DMS 273 (cell line): Measurements from ENCODE around the gene BLOC1S4.
"Not testable (repeated sequence)": the region's sequence is repeated elsewhere in the genome, so short reads cannot be mapped to it uniquely, and the experiment has no call there.

Source experiments
- DNase-seq: peaks from one replicate; lab custom pipeline; 2025; ENCODE audit not compliant: unreplicated experiment; lab: John Stamatoyannopoulos, UW

Gene BLOC1S4

GRCh38 chr4:6716958-6717655, 1.1 kb downstream of the BLOC1S4 start:
- DNase-seq, result peak; percentile 34

DNA sequence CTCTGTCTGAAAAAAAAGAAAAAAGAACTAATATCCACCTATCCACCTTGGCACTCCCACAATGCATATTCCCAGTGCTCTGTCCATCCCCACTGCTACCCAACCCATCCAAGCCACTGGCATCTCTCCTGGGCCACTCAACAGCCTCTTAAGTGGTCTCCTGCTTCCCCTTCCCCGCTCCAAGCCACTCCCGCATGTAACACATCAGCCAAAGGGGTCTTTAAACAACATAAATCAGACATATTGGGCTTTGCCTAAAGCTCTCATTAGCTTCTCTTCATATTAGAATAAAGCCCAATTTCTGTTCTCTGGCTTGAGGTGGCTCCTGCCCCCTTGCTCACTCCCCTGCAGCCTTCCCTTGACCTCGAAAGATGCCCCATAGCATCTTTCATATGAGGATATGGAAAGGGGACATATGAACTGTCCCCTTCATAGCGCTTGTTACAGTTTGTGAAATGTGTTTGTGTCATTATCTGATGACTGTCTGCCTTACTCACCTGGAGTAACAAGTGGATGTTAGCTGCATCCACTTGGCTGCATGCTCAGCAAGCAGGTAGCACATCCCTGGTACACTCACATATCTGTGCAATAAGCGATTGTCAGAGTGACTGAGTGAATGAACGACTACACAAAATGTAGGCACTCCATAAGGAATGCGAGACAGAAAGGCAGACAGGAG, 3.1 kb downstream of the BLOC1S4 start:
- no peak for DNase-seq

DNA sequence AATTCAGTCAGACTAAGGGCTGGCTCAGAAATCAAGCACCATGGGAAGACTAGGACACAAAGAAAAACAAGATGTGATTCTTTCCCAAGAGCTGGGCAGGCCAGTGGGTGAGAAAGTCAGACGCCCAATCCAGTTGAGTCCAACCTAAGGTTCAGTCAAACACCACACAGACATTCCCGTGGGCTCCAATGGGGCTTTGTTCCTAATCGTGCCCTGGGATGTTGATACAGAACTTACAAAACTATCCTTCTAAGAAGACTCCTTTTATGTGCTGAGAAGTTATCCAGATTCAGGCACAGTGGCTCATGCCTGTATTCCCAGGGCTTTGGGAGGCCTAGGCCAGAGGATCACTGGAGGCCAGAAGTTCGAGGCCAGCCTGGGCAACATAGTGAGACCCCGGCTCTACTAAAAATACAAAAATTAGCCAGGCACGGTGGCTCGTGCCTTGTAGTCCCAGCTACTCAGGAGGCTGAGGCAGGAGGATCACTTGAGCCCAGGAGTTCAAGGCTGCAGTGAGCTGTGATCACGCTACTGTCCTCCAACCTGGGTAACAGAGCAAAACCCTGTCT, 3.7 kb downstream of the BLOC1S4 start:
- no peak for DNase-seq

GRCh38 chr4:6720202-6720699, 4.3 kb downstream of the BLOC1S4 start:
- DNase-seq, result peak; percentile 81

DNA sequence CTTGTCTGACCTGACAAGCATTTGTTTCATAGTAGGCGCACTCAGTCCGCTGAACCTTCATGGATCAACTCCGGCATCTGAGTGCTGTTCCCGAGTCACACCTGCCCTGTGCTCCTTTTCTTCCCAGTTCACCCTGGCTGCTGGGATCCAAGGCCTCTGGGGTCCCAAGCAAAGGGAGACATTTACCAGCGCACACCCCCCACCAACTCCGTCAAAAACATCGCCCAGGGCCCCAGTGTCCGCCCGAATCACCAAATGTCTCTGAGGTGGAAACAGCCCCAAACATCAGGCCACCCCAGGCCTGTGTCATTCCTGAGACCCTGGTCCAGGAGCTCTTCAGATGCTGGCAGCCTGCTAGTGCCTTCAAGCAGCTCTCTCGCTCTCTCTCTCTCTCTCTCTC, 5.1 kb downstream of the BLOC1S4 start:
- DNase-seq, result no peak

DNA sequence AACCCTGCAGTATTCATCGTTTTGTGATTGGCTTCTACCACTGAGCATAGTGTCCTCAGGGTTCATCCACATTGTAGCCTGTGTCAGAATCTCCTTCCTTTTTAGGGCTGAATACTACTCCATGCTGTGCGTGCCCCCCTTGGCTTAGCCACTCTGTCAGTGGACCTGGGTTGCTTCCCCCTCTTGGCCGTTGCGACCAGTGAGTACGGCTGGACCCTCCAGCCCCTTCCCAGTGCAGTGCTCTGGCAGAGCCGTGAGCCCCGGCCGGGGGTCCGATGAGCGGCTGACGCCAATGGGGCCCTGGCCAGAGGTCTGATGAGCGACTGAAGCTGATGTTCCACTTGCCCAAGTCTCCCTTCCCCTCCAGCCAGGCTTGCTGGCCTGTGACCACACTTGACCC, 6.9 kb downstream of the BLOC1S4 start:
- DNase-seq, result no peak

DNA sequence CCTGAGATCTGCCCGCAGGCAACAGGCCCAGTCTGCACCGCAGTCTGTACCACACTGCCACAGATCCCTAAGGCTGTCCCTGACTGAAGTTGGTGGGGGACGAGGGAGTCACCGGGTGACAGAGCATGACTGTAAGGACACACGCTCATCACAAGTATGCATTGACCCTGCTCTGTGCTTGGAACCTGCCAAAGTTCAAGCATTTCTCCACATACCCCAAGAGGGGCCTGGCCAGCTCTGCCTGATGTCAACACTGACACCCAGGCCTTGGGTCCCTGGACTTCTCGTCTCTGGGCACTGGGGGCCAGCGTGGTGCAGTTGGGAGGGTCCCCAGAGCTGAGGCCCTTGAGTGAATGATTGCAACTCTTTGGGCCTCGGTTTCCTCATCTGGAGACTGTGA, 7.9 kb downstream of the BLOC1S4 start:
- DNase-seq, result no peak

GRCh38 chr4:6724421-6725111, 8.6 kb downstream of the BLOC1S4 start:
- DNase-seq, result no peak

- not testable (repeated sequence) for DNase-seq
Observed at GRCh38 chr4:6725427-6725961, 9.5 kb downstream of the BLOC1S4 start.

GRCh38 chr4:6727081-6727942, 11.3 kb downstream of the BLOC1S4 start:
- DNase-seq, result no peak

DNA sequence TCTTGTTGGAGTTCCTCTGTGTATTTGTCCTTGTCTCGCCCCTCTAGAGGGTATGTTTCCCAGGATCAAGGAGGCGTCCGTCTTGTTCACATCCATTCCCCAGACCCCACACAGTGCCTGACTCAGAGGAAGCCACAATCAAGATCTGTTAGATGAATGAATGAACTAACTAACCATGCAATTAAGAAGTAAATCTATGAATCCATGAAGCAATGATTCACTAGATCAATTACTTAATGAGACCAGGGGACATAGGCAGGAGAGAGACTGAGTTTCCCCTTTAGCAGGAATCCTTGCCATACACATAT, 11.9 kb downstream of the BLOC1S4 start:
- no peak for DNase-seq

DNA sequence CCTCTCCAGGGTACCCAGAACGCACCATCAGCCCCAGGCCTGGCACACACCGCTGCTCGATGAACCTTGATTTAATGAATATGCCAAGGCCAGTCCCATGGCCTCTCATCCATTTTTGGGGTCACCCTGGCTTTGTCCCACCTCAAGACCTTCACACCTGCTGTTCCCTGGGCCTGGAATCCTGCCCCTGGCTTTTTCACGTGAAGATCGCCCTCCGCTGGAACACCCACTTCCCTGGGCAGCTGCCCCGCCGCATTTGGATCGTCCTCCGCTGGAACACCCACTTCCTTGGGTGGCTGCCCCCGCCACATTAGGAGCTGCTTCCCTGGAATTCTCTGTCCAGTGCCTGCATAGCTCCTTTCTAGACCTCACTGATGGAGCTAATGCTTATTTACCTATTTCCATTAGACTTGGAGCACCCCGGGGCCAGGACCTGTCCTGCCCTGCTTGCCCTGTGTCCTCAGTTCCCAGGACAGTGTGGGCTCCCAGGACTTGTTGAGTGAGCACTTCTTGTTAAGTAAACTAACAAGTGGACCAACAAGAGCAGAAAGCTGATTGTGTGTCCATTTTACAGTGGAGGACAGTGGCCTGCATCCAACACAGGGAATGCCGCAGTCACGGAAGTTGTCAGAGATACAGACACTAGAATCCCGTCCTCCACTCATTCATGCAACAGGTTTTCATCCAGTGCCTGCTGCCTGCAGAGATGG, 12.5 kb downstream of the BLOC1S4 start:
- no peak for DNase-seq

DNA sequence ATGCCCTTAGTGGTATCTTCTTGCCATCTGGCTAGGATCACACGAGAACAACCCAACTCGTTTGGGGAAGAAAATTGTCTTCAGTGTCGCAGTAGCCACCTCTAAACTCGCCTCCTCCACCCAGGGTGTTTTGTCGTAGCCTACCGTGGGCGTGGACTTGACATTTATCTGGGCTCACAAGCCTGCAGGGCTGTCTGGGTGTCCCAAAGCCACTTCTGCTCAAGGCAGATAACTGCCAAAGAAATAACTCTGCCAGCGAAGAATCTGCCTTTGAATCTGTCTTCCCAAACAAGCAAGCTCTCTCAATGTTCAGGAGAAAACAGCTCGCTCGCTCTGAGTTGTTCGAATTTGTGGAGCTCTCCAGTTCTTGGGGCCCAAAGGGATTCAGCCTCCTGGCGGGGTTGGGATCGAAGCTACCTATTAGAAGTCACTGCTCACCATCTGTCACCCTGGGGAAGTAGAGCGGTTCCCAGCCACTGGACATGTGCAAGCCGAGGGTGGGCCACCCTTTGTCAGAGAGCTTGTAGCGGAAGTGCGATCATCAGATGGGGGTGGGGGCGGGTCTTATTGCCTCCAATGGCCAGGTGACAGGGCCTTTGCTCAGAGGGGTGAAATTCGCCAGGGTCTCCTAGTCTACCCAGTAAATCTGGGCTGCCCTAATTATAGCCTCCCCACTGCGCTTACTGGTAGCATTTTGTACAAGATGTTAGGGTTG, 14.8 kb downstream of the BLOC1S4 start:
- DNase-seq, result peak; percentile 39

DNA sequence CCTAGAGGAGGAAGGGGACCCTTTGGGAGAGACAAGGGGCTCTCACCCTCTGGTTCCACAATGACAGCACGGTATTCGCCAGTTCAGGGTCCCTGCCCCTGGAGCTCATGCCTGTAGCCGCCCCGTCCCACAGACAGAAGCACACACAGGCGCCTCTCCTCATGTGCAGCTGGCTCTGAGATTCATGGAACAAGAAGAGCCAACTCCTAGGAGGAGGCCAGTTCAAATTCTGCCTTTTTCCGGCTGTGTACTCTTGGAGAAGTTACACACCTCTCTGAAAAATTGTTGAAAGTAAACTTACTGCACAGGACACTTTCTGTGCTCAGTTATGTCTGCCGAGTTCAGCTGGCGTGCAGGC, 15.3 kb downstream of the BLOC1S4 start:
- no peak for DNase-seq

DNA sequence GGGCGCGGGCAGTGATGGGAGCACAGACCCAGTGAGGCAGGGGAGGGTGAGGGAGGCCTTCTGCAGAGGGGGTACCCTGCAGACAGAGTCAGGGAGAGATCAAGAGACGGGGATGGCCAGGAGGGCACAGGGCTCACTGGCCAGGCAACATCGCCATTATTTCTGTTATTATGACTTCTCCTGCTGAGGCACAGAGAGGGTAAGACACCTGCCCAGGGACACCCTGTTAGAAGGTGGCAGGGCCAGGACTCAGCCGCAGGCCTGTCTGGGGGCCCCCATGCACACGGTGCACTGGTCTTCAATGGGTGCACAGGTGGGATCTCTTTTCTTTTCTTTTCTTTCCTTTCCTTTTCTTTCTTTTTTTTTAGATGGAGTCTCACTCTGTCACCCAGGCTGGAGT, 15.8 kb downstream of the BLOC1S4 start:
- DNase-seq, result no peak

DNA sequence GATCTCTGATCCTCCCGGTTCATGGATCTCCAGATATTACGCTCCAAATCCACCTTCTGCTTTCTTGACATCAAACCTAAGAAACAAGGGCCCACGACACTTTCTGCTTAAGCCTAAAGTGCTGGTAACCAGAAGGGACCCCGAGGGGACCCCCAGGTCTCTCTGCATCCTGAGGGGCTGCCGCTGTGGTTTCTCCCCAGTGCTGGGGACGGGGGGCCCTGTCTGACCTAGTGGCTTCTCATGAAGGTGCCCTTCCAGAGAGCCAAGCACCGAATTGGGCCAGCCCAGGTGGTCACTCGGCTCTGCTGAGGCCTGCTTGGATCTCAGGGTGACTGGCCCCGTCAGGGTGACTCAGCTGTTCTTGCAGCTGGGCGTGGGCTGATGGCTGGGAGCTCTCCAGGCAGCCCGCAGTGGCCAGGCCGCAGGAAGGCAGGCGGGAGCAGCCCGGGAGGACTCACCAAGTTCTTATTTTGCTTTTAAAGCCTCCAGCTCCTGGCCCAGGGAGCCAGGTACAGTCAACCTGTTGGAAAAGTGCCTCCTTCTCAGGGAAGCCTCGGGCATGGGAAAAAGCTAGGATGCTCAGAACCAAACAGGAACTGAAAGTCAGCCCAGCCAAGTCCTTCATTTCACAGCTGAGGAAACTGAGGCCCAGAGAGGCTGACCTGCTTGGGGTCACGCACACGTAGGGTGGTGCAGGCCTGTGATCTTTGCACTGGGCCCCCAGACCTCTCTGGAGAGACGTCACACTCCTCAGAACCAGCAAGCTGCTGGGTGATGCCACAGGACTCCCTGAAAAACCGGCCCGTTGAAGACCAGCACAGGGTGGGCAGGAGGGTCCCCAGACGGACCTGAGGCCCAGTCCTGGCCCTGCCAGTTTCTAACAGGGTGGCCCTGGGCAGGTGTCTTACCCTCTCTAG, 16.7 kb downstream of the BLOC1S4 start:
- no peak for DNase-seq

DNA sequence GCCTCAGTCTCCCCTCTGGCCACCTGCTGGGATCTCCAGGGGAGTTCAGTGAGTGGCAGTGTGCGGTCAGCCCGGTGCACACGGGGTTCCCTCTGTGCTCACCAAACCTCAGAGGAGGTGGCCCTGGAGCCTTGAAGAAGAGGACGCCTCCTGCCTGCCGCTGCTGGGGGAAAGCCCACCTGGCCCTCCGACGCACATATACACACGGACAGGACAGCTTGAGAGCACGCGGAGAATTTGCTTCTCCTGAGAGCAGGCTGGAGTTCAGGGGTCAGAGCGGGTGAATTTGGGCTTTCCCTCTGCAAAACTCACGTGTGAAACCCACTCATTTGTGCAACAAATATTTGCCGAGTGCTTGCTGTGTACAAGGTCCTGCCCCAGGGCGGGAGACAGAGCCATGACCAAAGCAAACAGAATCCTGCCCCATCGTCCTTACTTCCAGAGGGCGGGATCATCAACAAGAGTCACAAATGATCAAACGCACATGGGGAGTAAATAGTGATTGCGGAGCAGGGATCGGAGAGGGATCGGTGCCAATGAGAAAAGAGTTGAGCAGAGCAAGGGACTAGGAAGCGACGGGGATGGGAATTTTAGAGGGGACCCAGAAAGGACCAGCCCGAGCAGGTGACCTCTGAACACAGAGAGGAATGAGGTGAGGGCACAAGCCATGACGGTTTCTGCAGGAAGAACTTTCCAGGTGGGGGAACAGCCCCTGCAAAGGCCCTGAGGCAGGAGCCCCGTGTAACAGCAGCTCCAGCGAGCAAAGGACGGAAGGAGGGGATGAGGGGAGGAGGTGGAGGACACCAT, 17.6 kb downstream of the BLOC1S4 start:
- DNase-seq, result no peak
